ENCODE data around the gene INO80D.
"Not testable (repeated sequence)": the region's sequence is repeated elsewhere in the genome, so short reads cannot be mapped to it uniquely, and the experiment has no call there.

Gene INO80D

GRCh38 chr2:206112108-206112507 lies 26.1 kb upstream of the INO80D start:
- TF ChIP-seq CTCF (IDR thresholded peaks at IDR 0.05; ENCODE audit: borderline replicate concordance, control extremely low read depth, extremely low read depth, insufficient read depth, missing control alignments), result no peak
- in situ Hi-C loops (cut with MboI; ENCODE audit: low sequenced_read_pairs, unreplicated experiment), result no loop called here

GRCh38 chr2:206108713-206109112 lies 22.7 kb upstream of the INO80D start:
- DNase-seq (ENCODE audit: low spot score), result no peak
- in situ Hi-C loops (cut with MboI; ENCODE audit: low sequenced_read_pairs, unreplicated experiment), result no loop called here

More at GRCh38 chr2:206112108-206112507, 26.1 kb upstream of the INO80D start:
- DNase-seq (ENCODE audit: low spot score), result no peak

GRCh38 chr2:206105541-206105940 lies 19.6 kb upstream of the INO80D start:
- in situ Hi-C loops (cut with MboI; ENCODE audit: low sequenced_read_pairs, unreplicated experiment), result no loop called here
- DNase-seq (ENCODE audit: low spot score), result no peak
- TF ChIP-seq CTCF (IDR thresholded peaks at IDR 0.05; ENCODE audit: borderline replicate concordance, control extremely low read depth, extremely low read depth, insufficient read depth, missing control alignments), result no peak

More at GRCh38 chr2:206108713-206109112, 22.7 kb upstream of the INO80D start:
- TF ChIP-seq CTCF (IDR thresholded peaks at IDR 0.05; ENCODE audit: borderline replicate concordance, control extremely low read depth, extremely low read depth, insufficient read depth, missing control alignments), result no peak

- no peak for TF ChIP-seq CTCF (IDR thresholded peaks at IDR 0.05; ENCODE audit: borderline replicate concordance, control extremely low read depth, extremely low read depth, insufficient read depth, missing control alignments)
- in situ Hi-C loops (cut with MboI; ENCODE audit: low sequenced_read_pairs, unreplicated experiment), result no loop called here
- DNase-seq (ENCODE audit: low spot score), result no peak
These were observed 19.1 kb upstream of the INO80D start for GRCh38 chr2:206105038-206105437.

GRCh38 chr2:206098872-206099271 lies 12.9 kb upstream of the INO80D start:
- DNase-seq (ENCODE audit: low spot score); in situ Hi-C loops (cut with MboI; ENCODE audit: low sequenced_read_pairs, unreplicated experiment): not testable (repeated sequence)

- in situ Hi-C loops (cut with MboI; ENCODE audit: low sequenced_read_pairs, unreplicated experiment), result no loop called here
- DNase-seq (ENCODE audit: low spot score), result no peak
- TF ChIP-seq CTCF (IDR thresholded peaks at IDR 0.05; ENCODE audit: borderline replicate concordance, control extremely low read depth, extremely low read depth, insufficient read depth, missing control alignments), result no peak
These were observed 12.5 kb upstream of the INO80D start for GRCh38 chr2:206098471-206098870.

- in situ Hi-C loops (cut with MboI; ENCODE audit: low sequenced_read_pairs, unreplicated experiment), result no loop called here
- no peak for DNase-seq (ENCODE audit: low spot score)
- TF ChIP-seq CTCF (IDR thresholded peaks at IDR 0.05; ENCODE audit: borderline replicate concordance, control extremely low read depth, extremely low read depth, insufficient read depth, missing control alignments), result no peak
These were observed 10.9 kb upstream of the INO80D start for GRCh38 chr2:206096876-206097275.
